ENCODE results near the gene B4GALT5.
A peak's percentile ranks its signal among the peaks of the same experiment; 100 is the strongest.
"Not testable (repeated sequence)": the region's sequence is repeated elsewhere in the genome, so short reads cannot be mapped to it uniquely, and the experiment has no call there.

B4GALT5 gene, protein sequence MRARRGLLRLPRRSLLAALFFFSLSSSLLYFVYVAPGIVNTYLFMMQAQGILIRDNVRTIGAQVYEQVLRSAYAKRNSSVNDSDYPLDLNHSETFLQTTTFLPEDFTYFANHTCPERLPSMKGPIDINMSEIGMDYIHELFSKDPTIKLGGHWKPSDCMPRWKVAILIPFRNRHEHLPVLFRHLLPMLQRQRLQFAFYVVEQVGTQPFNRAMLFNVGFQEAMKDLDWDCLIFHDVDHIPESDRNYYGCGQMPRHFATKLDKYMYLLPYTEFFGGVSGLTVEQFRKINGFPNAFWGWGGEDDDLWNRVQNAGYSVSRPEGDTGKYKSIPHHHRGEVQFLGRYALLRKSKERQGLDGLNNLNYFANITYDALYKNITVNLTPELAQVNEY

DNA sequence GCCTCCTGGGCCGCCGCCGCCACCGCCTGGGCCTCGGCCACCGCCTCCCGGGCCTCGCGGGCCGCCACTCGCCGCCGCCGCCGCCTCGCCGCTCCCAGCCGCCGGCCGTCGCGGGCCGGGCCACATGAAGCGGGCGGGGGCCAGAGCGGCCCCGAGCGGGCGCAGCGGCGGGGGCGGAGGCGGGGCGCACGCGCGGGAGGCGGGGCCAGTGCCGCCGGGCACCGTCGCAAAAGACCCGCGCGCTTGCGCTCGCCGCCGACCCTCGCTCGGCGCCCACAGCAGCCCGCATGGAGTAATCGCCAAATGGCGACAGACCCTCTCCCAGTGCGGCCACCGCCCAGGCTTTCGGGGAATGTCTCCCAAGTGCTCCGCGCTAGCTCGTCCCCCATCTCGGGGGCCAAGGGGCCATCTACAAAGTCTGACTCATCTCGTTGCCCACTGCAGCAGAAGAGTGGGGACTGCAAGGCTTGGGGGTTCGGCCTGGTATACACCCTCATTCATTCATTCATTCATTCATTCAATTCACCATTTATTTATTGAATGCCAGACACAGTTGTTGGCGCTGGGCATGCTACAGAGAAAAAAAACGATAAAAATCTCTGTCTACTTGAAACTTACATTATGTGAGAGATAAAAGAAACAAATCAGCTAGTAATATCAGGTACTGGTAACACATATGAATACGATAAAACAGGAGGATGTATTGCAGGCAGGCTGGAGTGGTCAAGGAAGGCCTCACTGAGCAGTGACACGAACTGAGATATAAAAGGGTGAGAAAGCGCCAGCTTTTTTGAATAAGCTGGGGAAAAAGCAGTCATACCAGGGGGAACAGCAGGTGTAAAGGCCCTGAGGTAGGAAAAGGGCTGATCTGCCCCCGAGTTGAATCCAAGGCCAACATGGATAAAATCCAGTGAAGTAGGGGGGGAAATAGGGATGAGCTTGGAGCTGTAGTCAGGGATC lies at the start of gene B4GALT5:
Gene B4GALT5 (minus strand): TSS at position 126 of the 960 bp plus-strand sequence. CDS start 188 bp downstream, outside the sequence.
- DNase-seq = peak; percentile 78

DNA sequence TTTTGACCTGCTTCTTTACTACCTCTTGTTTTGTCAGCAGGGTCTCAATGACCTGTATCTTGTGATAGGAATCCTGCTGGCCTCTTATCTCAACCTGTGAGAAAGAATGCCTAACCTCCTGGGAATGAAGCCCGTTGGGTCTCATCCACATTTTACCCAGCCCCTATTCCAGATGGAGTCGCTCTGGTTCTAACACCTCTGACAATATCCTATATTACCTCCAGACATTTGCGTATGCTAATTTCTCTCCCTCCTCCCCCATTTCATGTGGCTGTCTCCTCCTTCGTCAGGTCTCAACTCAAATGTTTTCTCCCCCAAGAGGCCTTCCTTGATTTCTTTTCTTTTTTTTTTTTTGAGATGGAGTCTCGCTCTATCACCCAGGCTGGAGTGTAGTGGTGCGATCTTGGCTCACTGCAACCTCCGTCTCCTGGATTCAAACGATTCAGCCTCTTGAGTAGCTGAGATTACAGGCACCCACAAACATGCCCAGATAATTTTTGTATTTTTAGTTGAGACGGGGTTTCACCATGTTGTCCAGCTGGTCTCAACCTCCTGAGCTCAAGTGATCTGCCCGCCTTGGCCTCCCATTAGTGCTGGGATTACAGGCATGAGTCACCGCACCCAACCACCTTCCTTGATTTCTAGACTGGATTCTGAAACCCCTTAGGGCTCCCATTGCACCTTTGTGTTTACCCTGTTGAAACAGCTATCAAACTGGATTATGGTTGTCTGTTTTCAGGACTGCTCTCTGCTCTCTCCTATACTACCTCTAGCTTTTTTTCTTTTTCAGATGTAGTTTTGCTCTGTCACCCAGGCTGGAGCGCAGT lies 49.5 kb upstream of the B4GALT5 start:
- DNase-seq = no peak

DNA sequence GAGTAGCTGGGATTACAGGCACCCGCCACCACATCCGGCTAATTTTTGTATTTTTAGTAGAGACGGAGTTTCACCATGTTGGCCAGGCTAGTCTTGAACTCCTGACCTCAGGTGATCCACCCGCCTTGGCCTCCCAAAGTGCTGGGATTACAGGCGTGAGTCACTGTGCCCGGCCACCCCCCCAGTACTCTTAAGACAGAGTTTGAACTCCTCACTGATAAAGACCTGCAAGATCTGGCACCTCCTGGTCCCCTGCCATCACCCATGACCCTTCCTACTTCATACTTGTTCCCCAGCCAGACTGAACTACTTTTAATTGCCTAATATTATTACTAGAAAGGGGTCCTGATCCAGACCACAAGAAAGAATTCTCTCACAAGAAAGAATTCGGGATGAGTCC lies 48.2 kb upstream of the B4GALT5 start:
- not testable (repeated sequence) for DNase-seq

DNA sequence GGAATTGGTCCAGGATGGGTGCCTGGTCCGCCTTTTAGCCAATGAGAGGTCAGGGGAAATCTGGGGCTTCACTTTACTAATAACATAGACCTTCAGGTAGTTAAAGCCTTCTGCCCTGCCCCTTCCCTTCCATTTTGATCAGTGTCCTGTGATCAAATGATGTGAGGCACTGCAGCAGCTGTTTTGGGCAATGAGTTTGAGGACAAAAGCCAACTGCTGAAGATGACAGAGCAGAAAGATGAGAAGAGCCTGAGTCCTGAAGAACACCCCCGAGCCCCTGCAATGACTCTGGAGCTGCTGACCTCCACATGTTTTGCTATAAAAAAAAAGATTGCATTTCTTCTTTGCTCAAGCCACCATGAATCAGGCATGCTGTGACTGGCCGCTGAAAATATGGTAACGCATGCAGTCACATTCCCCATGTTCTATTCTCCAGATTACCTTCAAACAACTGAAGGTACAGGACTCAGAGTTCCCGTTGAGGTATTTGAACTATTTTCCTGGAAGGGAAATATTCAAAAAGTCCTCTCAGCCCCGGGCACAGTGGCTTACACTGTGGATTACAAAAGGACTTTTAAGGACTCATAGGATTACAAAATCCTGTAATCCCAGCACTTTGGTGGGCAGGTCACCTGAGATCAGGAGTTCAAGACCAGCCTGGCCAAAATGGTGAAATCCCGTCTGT lies 45.7 kb upstream of the B4GALT5 start:
- DNase-seq = no peak

DNA sequence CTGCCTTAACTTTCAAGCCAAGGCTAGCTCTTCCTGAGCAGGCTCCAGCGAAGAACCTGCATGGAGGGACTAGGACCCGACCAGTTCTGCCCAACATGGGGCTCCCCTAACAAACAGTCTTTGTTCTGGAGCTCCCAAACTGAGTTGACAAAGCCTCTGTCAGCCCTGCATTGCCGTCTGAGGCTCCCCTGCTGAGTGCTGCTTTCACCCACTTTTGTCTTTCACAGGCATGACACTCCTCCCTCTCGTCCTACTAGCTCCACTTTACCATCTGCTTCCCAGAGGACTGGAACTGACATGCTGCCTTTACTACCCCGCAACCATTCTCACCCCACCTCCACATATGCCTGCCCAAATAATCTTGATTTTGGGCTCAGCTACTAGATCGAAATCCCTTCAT lies 45.1 kb upstream of the B4GALT5 start:
- no peak for DNase-seq

DNA sequence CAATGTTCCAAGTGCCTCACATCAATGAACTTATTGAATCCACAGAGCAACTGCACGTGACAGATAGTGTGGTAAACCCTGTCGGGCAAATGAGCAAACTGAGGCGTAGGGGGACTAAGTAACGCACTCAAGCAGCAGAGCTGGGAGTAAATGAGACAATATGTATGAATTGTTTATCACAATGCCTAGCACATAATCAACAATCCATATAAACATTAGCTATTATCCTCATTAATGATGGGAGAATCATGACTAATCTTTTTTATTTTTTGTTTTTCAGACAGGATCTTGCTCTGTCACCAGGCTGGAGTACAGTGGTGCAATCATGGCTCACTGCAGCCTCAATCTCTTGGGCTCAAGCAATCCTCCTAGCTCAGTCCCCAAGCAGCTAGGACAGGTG lies 43.9 kb upstream of the B4GALT5 start:
- DNase-seq = no peak

DNA sequence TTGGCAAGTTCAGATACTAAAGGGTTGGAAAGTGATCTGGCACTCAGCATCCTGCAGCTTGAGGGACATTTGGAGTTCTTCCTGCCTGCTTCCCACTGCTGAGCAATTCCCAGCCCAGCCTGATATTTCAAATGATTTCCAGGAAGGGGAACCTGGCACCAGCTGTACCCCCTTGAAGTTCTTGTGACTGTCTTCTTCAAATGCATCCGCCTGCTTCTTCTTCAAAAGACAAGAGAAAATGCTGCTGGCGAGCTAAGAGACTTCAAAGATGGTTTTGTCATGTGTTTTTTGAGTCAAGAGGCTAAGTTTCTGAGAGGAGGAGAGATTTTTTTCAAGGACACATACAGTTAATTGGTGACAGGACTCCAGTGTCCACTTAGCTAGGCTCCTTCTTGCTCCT lies 42.6 kb upstream of the B4GALT5 start:
- DNase-seq = no peak

DNA sequence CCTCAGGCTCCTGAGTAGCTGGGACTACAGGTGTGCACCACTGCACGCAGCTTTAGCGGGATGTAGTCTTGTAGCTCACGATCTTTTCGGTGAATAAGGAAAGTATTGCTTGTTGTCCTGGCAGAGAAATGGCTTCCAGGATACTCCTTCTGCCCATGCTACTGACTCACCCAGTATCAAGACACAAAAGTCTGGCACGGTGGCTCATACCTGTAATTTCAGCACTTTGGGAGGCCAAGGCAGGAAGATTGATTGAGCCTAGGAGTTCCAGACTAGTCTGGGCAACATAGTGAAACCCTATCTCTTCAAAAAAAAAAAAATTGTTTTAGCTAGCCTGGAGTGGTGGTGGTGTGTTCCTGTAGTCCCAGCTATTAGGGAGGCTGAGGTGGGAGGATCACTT lies 40.9 kb upstream of the B4GALT5 start:
- DNase-seq = no peak

DNA sequence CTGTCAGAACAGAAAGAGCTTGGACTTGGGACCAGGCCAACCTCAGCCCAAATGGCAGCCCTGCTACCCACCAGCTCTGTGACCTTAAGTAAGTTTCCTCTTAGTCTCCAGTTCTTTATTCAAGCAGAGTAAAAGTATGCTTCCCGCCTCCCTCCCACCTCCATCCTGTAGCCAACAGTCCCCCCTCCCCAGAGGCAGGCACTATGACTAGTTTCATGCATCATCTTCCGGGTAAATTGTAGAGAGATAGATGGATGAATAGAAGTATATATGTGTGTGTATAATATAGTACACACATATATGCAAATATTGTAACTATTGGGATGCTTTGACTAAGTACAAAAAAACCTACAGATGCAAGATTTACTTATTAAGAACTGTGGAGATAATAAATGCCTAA lies 39.5 kb upstream of the B4GALT5 start:
- no peak for DNase-seq

DNA sequence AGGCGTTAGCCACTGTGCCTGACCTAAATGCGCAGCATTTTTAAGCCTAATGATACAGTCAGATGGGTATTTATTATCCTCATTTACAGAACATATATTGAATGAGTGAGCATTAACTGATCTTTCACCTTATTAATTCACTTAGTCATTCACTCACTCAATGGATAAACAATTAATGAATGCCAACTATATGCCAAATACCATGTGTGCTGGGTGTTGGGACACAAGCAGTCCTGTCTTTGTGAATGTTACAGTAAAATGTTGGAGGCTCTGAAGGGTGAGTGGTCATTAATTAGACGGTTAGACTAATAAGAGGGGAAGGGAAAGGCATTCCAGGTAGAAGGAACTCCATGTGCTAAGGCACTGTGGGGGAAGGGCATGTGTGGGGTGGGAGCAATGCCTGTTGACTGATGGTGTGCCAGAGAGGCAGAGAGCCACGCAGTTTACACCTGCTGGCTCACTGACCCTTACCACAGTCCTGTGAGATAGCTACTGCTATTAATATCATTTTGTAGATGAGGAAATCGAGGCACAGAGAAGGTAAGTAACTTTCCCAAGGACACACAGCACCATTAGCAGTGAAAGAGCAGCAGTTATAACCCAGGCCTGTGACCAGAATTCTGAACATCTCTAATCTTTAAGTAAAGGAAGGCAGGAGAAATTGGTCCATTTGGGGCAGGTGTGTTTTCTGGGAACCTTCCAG lies 38.7 kb upstream of the B4GALT5 start:
- DNase-seq = no peak

DNA sequence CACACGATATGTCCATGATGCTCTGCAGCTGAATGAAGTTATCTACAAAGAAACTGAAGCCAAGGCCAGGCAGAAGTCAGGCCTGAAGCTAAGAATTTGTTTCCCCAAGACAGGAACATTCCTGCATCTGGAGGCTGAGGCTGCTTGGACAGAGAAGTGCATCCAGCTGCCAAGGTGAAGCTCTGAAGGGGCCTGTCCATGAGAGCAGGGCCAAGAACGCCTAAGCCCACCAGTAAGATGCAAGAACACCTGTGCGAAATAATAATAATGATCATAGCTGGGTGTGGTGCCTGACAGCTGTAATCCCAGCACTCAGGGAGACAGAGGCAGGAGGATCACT lies 37.7 kb upstream of the B4GALT5 start:
- no peak for DNase-seq

DNA sequence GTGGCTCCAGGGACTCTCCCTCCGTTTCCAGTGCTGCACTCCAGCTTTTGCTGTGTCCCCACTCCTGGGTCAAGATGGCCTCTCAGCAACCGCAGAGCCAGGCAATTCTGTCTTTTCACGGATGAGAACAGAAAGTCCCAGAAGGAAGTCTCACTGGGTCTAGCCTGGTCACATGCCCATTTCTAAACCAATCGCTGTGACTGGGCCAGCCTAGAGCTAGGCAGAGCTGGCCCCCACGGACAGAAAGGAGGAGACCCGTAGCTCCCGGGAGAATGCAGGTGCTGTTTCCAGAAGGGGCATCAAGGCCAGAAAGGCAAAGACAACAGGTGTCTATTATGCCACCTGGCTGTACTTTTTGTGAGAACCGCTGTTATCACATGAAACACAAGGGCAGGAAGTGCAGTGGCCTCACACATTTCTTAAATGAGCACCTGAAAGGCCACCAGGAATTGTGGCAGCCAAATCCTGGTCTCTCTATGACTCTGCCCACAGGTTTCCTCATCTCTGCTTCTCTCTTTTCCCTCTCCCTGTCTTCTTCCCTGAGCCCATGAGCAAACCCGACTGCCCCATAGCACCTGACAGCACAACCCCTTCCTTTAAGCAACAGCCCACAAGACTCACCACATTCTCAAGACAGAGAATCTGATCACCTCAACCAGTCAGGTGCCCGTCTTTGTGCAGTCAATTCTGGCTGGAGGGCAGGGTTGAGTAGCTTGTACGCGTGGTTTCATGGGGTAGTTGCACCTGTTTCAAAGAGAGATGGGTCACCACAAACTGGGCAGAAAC lies 37.1 kb upstream of the B4GALT5 start:
- peak; percentile 15 for DNase-seq

DNA sequence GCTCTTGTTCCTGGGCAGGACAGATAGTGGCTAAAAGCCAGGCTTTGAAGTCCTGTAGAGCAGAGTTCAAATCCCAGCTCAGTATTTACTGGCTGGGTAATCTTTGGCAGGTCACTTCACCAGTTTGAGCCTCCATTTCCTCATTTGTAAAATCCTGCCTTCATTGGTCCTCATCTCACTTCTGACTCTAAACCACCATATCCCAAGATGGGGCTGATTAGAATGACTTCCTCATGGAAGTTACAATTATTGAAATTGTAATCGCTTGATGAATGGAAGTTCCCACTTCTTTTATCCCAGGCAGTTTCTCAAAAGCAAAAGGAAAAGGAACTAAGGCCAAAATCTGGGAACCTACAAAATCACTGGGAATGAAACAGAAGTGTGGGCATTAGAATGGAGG lies 35.9 kb upstream of the B4GALT5 start:
- no peak for DNase-seq

DNA sequence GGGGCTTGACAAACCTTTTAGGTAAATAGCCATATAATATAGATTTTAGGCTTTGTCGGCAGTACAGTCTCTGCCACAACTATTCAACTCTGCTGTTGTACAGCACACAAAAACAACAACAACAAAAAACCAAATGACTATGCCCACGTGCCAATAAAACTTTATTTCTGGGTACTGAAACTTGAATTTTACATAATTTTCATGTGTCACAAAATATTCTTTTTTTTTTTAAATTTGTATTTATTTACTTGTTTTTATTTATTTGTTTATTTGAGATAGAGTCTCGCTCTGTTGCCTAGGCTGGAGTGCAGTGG lies 34.8 kb upstream of the B4GALT5 start:
- no peak for DNase-seq

DNA sequence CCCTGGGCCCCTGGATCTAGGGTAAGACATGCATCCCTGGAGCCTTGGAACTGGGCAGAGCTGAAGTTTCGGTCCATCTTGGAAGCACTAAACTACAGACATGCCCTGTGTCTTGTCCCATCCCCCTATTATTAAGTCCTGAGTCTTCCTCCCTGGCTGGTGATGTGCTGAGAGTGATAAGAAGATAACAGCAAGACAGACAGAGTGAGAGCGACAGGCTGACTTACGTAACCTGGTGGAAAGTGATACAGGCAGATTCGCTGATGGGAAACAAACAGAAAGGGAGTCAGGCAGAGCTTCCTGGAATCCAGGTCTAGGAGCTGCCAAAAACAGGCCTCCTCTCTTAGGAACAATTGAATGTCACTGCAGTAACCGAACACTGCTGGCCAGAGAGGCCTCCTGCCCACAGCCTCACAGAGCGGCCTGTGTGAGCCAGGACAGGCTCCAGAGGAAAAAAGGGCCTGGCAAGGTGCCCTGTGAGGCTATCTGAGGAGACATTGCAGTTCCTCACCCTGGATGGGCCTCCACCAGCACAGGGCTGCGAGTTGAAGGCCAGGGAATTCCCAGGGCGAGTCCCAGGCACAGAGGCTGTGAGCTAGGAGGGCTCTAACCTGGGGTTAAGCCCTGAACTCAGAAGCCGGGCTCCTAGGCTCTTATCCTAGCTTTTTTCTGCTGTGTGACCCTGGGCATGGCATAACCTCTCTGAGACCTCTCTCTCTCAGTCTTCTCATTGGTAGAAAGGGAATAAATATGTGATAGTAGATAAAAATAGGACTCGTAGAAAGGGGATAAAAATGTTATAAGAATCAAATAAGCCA lies 34.2 kb upstream of the B4GALT5 start:
- DNase-seq = no peak

DNA sequence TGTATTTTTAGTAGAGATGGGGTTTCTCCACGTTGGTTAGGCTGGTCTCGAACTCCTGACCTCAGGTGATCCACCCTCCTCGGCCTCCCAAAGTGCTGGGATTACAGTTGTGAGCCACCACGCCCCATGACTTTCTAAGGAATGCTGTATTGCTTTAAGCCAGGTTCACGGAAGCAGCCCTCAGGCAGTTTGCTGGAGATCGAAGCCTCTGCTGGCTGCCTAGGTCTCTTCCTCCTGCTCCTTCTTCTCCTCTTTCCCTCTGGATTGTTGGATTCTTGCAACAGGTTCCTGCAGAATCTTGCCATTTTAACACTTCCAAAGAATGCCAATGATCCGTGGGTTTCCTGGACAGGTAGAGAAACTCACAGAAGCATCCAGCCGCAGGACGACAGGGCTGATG lies 29.3 kb upstream of the B4GALT5 start:
- DNase-seq = no peak

DNA sequence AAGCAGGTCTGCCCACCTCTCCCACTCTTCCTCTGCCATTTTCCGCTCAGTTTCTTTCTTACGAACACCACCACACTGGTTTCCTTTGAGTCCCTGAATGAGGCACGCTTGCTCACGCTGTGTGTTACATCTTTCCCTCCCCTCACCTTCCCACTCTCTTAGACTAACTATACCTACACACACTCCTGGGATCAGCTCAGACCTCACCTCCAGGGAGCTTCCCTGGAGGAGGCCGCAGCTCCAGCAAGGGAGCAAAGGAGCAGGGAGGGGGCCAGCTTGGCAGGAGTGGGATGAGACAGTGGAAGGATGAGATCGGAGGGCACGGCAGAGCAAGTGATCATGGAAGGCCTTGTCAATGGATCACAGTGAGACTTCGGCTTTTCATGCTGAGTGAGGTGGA lies 28.3 kb upstream of the B4GALT5 start:
- no peak for DNase-seq

DNA sequence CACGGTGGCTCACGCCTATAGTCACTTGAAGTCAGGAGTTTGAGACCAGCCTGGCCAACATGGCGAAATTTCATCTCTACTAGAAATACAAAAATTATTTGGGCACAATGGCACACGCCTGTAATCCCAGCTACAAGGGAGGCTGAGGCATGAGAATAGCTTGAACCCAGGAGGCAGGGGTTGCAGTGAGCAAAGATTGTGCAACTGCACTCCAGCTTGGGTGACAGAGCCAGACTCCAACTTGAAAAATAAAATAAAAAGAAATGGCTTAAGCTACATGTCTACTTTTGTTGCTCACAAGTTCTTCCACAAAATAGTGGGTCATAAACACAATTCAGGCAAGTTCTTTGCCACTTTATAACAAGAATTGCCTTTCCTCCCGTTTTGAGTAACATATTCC lies 27.1 kb upstream of the B4GALT5 start:
- DNase-seq = no peak

DNA sequence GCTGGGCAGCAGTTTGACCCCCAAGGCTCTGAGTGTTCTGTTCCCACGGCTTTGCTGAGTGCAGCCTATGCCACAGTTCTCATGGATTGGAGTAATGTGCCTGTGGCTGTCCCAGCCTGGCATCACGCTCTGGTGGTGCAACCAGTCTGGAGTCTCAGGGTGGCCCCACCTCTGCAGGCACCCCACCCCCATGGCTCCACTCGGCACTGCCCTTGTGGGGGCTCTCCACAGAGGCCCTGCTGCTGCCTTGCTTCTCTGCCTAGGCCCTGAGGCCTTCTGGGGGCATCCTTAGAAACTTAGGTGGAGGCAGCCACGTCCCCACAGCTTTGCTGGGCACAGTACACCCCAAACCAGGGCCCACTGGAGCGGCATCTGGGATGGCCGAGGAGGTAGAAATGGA lies 25.4 kb upstream of the B4GALT5 start:
- DNase-seq = no peak

DNA sequence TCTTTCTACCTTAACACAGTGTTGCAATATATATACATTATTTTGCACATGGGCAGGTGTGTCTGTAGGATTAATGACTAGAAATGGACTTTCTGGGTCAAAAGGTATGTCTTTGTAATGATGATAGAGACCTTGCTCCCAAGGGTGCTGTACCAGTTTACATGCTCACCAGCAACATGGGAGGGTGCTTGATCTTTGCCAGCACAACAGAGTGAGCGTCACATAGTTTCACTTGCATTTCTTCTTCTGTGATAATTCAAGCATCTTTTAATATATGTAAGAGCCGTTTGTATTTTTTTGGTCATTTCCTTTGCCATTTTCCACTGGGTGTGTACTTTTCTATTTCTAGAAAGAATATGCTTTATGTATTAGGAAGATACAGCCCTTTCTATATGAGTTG lies 23.6 kb upstream of the B4GALT5 start:
- DNase-seq = no peak
